Stimulated activated effector memory CD8-positive, alpha-beta T cell treated with anti-CD3 and anti-CD28 coated beads, Interleukin-12 subunit alpha, Interleukin-12 subunit beta, amount 100 ng/mL, for 72 hours (primary cell): ENCODE results near the gene NPC2.

Source experiments
- ATAC-seq: fragments of 150-1000 bp; cut with Tn5 transposase; 2 replicates; pipeline ENCODE4 v1.10.0; 2021
- DNase-seq, 2 donors: peaks; one replicate each; pipeline ENCODE4 v3.0.0; 2021 to 2022; ENCODE audit warnings: low spot score in 2 of 2
- H3K27ac Mint-ChIP-seq: one replicate; pipeline ENCODE4 v1.8.0; 2022; ENCODE audit warnings: mild to moderate bottlenecking, mixed read lengths
- H3K36me3 Mint-ChIP-seq: one replicate; pipeline ENCODE4 v1.8.0; 2022; ENCODE audit warnings: mild to moderate bottlenecking, mixed read lengths
- H3K4me1 Mint-ChIP-seq: one replicate; pipeline ENCODE4 v1.8.0; 2022; ENCODE audit warnings: mixed read lengths
- H3K4me3 Mint-ChIP-seq: one replicate; pipeline ENCODE4 v1.8.0; 2022; ENCODE audit warnings: mild to moderate bottlenecking, mixed read lengths
- H3K9me3 Mint-ChIP-seq: one replicate; pipeline ENCODE4 v1.8.0; 2022; ENCODE audit warnings: mixed read lengths

NPC2 gene

DNA sequence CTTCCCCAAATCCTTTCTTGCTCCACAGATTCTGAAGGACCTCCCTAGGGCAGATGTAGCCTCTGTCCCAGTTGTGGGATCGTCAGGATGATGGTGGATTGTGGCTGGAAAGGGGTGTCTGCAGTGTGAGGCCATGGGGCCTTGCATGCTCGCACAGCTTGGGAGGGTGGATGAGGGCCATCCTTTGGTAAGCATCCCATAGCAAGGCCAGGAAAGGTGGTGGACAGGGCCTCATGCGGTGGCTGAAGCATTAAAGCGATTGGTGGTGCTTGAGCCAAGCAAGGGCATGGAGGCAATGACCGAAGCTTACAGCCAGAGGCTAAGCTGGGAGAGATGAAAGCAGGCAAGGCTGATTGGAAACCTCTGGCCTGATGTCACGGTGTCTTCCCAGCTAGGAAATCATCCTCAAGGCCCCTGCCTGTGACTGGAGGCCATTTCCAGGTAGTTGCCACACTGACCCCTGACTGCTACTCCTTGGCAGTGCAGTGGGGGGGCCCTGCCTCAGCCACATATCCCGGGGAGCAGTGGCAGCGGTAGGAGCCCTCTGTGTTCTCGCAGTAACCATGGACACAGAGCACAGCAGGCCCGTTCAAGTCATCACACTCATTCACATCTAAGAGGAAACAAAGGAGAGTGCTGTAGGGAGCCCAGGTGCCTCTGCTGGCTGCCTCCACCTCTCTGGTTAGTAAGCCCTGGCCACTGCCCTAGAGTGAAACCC lies 7.5 kb upstream of the NPC2 start:
- ATAC-seq: no peak
- Mint-ChIP-seq H3K4me1 (peaks cover under 1% of the 10 kb centered on the region), H3K4me3 (no peak overlapping the region), H3K27ac (no peak overlapping the region), H3K9me3 (no peaks in the 10 kb centered on the region), H3K36me3 (peaks cover 14% of the 10 kb centered on the region)
- DNase-seq: no peak

DNA sequence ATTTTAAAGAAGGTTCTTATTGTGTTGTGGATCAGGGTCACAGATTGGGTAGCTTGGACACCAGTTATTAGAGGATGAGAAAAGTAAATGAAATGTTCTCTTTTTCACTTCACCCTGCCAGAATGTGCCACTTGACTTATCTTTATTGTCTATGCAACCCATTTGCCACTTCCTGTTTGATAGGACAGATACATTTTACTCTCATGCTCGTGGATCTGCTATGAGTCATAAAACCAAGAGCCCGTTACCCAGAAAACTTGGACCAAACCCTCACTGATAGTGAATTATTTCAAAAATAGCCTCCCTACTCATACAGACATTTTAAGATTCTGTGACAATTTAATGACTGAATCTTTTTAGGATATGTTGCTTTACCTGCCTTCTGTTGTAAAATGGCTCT lies 2.3 kb upstream of the NPC2 start:
- H3K9me3 Mint-ChIP-seq: no peaks in the 10 kb centered on the region
- DNase-seq: no peak
- peaks cover 22% of the 10 kb centered on the region for H3K4me1 Mint-ChIP-seq
- H3K27ac Mint-ChIP-seq: no peak overlapping the region
- no peak for ATAC-seq
- H3K4me3 Mint-ChIP-seq: no peak overlapping the region
- H3K36me3 Mint-ChIP-seq: peaks cover 19% of the 10 kb centered on the region

DNA sequence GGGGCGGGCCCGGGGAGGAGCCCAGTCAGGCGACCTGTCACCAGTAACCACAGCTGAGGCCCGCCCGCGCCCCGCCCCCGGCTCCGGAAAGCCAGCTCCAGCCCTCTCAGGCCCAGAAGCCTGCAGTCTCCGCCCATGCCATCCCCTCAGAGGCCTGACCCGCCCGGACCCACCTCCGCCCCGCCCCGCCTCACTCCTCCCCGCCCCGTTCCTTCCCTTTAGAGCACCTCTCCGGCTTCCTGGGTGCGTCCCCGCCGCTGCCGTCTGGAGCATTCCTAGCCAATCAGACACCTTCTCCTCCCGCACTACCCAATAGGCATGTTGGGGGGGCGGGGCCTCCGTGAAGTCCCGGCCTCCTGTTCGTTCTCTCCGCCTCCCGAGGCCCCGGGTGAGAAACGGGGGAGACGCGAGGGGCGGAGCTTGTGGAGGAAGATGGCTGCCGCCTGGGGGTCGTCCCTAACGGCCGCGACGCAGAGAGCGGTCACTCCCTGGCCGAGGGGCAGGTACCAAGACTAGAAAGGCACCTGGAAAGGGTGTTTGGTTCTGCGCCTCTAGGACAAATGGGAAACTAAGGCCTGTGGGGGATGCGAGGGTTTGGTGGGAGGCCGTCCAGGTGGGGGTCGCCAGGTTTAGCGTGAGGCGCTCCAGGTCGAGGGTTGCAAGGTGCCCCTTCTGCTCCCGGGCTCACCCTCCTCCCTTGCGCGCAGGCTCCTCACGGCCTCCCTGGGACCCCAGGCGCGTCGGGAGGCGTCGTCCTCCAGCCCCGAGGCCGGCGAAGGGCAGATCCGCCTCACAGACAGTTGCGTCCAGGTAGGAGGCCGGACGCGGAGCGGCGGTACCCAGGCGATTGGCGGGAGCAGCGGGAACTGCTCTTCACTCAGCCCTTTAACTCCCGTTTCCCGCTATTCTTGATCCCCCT lies 497 bp upstream of the NPC2 start, which contains the start of gene ISCA2:
Gene ISCA2 (plus strand): TSS at position 423 of the 919 bp plus-strand sequence. CDS start 10 bp downstream, at position 433.
- DNase-seq: peak; percentile 98 to 99
- no peak within 1 kb of the TSS for H3K4me3 Mint-ChIP-seq
- H3K36me3 Mint-ChIP-seq: peaks cover 19% of the 10 kb centered on the region
- peaks cover 22% of the 10 kb centered on the region for H3K4me1 Mint-ChIP-seq
- no peaks in the 10 kb centered on the region for H3K9me3 Mint-ChIP-seq
- no peak within 1 kb of the TSS for H3K27ac Mint-ChIP-seq
- peak; percentile 96 for ATAC-seq

DNA sequence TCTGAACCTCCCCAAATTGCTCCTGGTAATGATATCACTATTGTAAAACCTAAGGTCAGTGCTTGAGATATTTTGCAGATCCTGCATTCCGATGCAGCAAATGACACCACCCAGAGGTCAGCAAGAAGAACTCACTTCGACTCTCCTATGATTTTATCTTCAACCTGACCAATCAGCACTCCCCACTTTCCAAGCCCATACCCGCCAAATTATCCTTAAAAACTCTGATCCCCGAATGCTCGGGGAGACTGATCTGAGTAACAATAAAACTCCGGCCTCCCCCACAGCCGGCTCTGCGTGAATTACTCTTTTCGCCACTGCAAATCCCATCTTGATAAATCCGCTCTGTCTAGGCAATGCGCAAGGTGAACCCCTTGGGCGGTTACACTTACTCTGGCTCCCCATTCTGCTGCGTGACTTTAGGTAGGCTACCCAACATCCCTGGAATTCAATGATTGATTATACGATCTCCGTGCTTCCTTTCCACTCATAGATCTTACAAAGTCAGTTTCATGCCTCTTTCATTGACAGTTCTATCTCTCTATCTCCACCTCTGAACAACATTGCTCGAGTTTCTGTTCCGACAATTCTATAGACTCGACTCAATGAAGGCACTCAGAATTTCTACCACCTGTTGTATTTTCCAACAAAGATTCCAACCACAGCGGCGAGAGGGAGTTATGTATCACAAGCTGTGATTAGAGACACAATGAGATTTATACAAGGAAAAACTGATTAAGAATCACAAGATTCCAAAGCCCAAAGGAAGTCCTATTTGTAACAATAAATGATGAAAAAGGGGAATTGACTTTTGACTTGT lies 939 bp downstream of the NPC2 start:
- ATAC-seq: no peak
- no peaks in the 10 kb centered on the region for H3K9me3 Mint-ChIP-seq

DNA sequence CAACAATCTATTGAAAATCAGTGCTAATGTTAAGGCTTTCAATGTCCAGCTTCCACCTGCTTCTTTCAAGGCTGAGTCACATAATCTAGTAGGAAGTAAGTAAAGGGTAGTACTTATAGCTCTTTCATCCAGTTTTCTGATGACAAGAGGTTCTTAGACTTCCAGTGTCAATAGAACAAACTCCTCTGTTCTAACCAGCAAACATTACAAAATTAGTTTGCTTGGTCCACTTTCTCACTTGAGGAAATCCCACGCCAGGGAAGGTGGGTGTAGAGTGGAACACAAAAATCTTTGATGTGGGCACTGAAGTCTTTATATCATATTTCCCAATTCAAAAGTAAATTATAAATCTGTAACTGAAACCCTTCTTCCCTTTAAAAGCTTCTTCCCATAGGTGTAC lies 2.6 kb downstream of the NPC2 start:
- ATAC-seq: no peak
- no peak overlapping the region for H3K27ac Mint-ChIP-seq
- H3K36me3 Mint-ChIP-seq: peaks cover 6% of the 10 kb centered on the region
- no peaks in the 10 kb centered on the region for H3K9me3 Mint-ChIP-seq
- no peak for DNase-seq
- H3K4me3 Mint-ChIP-seq: no peak overlapping the region
- H3K4me1 Mint-ChIP-seq: peaks cover 21% of the 10 kb centered on the region

More for the DNA sequence above, 939 bp downstream of the NPC2 start:
- Mint-ChIP-seq H3K4me3 (no peak overlapping the region), H3K27ac (no peak overlapping the region), H3K4me1 (peaks cover 22% of the 10 kb centered on the region), H3K36me3 (peaks cover 19% of the 10 kb centered on the region)
- DNase-seq: peak in 1 of 2 donors; percentile 60

DNA sequence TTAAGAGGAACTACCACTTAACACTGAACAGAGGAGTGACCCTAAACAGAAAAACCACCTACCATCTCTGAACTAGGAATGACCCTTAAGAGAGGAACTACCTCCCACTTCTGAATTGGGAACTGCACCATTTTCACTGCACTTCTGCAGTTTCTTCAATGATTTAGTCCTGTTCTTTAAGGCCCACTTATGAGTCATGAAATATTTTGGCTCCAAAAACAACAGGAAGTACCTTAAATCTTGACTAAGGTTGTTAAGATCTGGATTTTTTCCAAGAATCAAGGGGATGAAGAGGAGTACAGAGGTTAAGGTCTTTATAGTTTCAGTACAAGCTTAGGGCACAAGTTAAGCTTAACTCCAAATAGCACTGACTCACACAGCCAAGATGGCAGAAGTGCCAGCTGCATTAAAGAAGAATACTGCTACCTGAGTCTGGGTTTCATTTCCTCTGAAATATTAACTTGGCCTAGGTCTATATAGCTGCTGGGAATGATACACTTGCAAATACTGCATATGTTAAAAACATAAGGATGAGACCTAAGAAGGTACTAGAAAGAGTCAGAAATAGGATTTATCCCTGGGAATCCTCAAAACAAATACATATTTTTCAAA lies 4.2 kb downstream of the NPC2 start:
- peaks cover 22% of the 10 kb centered on the region for H3K36me3 Mint-ChIP-seq
- no peak for ATAC-seq
- peaks cover 5% of the 10 kb centered on the region for H3K4me1 Mint-ChIP-seq
- no peaks in the 10 kb centered on the region for H3K9me3 Mint-ChIP-seq
- H3K4me3 Mint-ChIP-seq: no peak overlapping the region
- no peak for DNase-seq
- no peak overlapping the region for H3K27ac Mint-ChIP-seq

DNA sequence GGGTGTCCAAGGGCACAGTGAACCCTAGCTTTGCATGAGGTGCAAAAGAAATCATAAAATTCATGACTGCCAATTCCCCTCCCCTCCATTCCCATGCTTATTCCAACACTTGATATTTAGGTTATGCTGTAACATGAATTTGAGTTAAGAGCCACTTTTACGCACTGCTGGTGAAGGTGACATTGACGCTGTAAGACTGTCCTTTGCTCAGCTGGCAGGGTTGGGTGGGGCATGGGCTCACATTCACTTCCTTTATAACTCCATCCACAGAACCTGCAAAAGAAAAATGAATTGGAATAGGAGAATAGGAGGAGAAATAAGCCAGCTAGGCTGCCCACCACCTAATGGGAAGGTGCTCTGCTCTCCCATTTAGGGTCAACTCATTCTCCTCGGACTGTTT lies 6.9 kb downstream of the NPC2 start:
- no peak overlapping the region for H3K27ac Mint-ChIP-seq
- ATAC-seq (no peak), DNase-seq (no peak)
- no peaks in the 10 kb centered on the region for H3K4me1 Mint-ChIP-seq
- peaks cover 25% of the 10 kb centered on the region for H3K36me3 Mint-ChIP-seq
- H3K9me3 Mint-ChIP-seq: no peaks in the 10 kb centered on the region
- no peak overlapping the region for H3K4me3 Mint-ChIP-seq

DNA sequence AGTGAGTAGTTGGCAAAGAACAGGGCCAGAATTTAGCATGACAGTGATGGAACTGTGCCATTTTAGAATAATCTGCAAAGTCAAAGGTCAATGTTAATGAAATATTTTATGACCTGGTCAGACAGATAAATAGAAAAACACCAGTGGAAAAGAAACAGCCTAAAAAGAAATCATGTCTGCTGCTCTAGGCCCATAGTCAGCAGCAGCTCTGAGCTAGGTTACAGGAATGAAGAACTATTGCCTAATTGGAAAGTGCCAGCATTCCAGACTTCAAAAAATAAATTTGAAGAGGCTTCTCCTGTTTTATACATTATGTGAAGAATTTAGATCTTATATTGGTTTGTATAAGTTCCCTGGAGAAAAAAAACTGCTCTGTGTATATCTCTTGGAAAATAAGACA lies 9.8 kb downstream of the NPC2 start:
- Mint-ChIP-seq H3K4me3 (no peak overlapping the region), H3K4me1 (no peaks in the 10 kb centered on the region), H3K27ac (no peak overlapping the region), H3K9me3 (no peaks in the 10 kb centered on the region), H3K36me3 (peaks cover 39% of the 10 kb centered on the region)
- no peak for DNase-seq
- ATAC-seq: no peak

DNA sequence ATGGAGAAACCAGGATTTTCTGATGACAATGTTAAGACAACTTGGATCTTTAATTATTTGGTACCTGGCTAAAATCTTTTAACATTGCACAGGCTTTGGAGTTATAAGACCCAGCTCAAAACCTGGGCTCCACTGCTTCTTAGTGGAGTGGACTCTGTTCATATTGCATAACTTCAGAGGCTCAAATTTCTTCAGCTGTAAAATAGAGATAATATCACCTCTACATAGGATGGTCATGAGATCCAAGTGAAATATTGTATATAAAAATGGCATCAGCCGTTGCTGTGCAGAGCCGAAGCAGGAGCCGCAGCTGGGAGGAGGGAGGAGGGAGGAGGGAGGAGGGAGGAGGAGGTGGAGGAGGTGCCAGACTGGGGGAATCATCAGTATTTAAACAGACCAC lies 10.5 kb downstream of the NPC2 start:
- H3K4me1 Mint-ChIP-seq: no peaks in the 10 kb centered on the region
- peaks cover 39% of the 10 kb centered on the region for H3K36me3 Mint-ChIP-seq
- no peak overlapping the region for H3K4me3 Mint-ChIP-seq
- DNase-seq (no peak), ATAC-seq (no peak)
- no peaks in the 10 kb centered on the region for H3K9me3 Mint-ChIP-seq
- no peak overlapping the region for H3K27ac Mint-ChIP-seq

DNA sequence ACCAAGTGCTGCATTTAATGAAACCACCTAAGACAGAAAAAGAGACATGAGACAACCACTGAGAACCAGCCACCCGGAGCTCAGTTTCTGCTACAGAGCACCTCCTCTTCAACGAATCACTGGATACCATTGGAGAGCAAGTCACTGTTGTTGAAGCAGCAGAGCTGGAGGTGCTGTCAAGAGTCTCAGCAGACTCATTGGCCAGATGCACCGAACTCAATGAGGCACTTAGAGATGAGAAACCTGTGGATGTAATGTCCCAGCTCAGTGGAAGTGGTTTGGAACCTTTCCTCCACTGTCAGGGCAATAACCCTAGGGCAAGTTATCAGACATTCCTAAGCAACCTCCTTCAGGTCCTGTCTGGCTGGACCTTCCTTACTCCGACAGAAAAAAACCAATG lies 13.1 kb downstream of the NPC2 start:
- no peak for DNase-seq
- no peaks in the 10 kb centered on the region for H3K4me1 Mint-ChIP-seq
- H3K27ac Mint-ChIP-seq: no peak overlapping the region
- no peaks in the 10 kb centered on the region for H3K9me3 Mint-ChIP-seq
- no peak for ATAC-seq
- peaks cover 34% of the 10 kb centered on the region for H3K36me3 Mint-ChIP-seq
- no peak overlapping the region for H3K4me3 Mint-ChIP-seq

DNA sequence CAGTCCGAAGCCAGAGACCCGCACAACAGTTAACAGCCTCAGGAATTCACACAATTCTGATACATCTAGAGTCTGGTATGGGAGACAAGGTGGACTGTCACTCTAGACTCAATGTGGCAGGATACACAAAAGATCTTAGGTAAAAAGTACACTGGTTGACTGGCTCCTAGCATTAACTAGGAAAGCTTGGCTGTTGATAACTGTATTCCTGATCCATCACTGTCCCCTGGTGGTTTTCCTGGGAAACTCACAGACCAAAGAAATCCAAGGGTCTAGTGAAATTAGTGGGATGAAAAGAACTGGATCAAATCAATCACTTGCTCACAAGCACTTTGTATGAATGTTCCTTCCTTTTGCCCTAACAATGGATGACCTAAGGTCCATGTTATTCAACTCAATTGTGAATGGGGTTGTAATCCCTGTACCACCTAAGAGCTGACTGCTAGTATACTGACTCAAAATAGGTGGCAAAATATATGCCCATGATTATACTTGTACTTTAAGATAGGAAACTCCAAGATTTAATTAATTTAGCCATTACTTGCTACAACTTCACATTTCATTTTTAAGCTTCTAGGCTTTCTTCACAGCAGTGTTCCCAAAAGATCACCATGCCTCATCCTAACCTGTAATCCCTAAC lies 14.0 kb downstream of the NPC2 start:
- Mint-ChIP-seq H3K36me3 (peaks cover 24% of the 10 kb centered on the region), H3K4me1 (no peaks in the 10 kb centered on the region), H3K9me3 (no peaks in the 10 kb centered on the region), H3K4me3 (no peak overlapping the region), H3K27ac (no peak overlapping the region)
- ATAC-seq (no peak), DNase-seq (no peak)

DNA sequence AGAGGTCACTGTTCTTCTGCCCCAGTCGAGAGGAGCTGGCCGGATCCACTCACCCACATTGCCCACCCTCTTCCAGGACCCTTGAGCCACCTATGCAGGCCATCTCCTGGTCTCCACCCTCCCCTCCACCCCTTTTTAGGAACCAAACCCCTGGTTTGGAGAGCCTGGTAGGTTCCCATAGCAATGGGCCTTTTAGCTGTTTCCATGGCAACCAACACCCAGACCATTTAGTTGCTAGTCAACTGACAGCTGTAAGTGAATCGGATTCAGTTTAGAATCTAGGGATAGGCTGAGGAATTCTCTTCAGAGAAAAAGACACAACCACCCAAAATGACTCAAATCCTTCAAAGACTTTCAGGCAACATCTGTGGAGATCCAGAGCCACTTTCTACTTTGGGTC lies 16.5 kb downstream of the NPC2 start:
- Mint-ChIP-seq H3K27ac (no peak overlapping the region), H3K36me3 (peaks cover 14% of the 10 kb centered on the region), H3K9me3 (no peaks in the 10 kb centered on the region), H3K4me1 (no peaks in the 10 kb centered on the region), H3K4me3 (no peak overlapping the region)
- DNase-seq: no peak
- ATAC-seq: no peak

DNA sequence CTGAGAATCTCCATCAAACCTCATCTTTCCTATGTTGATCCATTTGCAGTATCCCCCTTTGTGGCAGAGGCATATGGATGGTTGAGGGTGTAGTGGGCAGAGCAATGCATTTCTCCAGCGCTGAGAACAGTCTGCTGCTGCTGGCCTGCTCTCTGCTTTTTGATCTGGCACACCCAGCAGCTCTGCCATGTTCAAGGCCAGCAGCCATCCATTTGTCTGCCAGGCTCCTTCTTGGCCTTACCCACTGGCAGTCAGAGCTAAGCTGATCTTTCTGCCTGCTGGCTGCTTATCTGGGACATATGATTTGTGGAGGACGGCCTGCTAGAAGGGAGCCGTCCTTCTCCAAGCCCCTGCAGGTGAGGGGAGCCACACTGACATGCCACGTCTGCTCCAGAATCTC lies 17.0 kb downstream of the NPC2 start:
- Mint-ChIP-seq H3K4me1 (no peaks in the 10 kb centered on the region), H3K27ac (no peak overlapping the region), H3K36me3 (peaks cover 14% of the 10 kb centered on the region), H3K9me3 (no peaks in the 10 kb centered on the region), H3K4me3 (no peak overlapping the region)
- ATAC-seq: no peak
- DNase-seq: no peak

DNA sequence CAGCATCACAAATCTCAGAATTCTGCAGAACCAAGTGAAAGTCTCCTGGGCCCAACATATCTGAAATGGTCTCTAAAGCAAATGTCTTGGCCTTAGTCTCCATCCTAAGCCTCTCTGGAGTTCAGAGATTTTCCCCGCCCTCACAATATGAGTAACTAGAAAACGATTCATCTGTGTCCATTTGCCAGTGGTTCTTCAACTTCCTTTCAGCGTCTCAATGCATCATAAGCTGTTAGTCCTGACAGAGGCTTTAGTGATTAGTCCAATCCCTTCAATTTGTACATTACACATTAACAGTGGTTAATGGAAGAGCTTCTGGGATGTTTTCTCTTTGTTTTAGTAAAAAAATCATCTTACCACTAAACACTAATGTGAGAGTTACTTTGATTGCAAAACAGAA lies 17.4 kb downstream of the NPC2 start:
- H3K9me3 Mint-ChIP-seq: no peaks in the 10 kb centered on the region
- ATAC-seq (no peak), DNase-seq (no peak)
- no peak overlapping the region for H3K4me3 Mint-ChIP-seq
- no peak overlapping the region for H3K27ac Mint-ChIP-seq
- H3K36me3 Mint-ChIP-seq: peaks cover 13% of the 10 kb centered on the region
- H3K4me1 Mint-ChIP-seq: no peaks in the 10 kb centered on the region
